ENCODE measurements around the gene IL17REL. TPM values are rescaled to one million over a fixed set of nuclear protein-coding genes. Genes with fewer than 3 reads are reported as not detected.
A peak's percentile ranks its signal among the peaks of the same experiment; 100 is the strongest.

The IL17REL gene
- total RNA-seq, 4 donors from 2014 or later, result not detected

- Histone ChIP-seq H3K4me3 (peak overlapping the region in 1 of 2 donors; percentile 7), H3K9me3 (no peaks in the 10 kb centered on the region), H3K27ac (no peak overlapping the region), H3K4me1 (peaks cover 0 to 12% (median 4%) of the 10 kb centered on the region in 3 donors), H3K36me3 (no peaks in the 10 kb centered on the region), H3K27me3 (peaks cover 87% of the 10 kb centered on the region)
- no CpG with 5 or more reads among the region's 52 CpGs for WGBS, 2 donors (ENCODE audit: low coverage in 1 of 2)
- TF ChIP-seq CTCF (IDR thresholded peaks at IDR 0.05) (peak in 3 of 4 experiments; percentile 89 to 97 (median 89)), POLR2AphosphoS5 (IDR thresholded peaks at IDR 0.05) (no peak)
- ATAC-seq, result peak; percentile 82
Observed at GRCh38 chr22:50030297-50031188, 18.0 kb upstream of the IL17REL start.

- H3K4me1 ChIP-seq, result peaks cover 0 to 12% (median 4%) of the 10 kb centered on the region in 3 donors
- no peaks in the 10 kb centered on the region for H3K9me3 ChIP-seq
- ATAC-seq, result peak; percentile 6
- H3K36me3 ChIP-seq, result no peaks in the 10 kb centered on the region
- 66 to 100% methylated on average over 1 to 13 of the region's 42 CpGs for WGBS, 2 donors (ENCODE audit: low coverage in 1 of 2)
- H3K4me3 ChIP-seq, result no peak overlapping the region
- TF ChIP-seq POLR2A (IDR thresholded peaks at IDR 0.05), result no peak
- no peak for TF ChIP-seq POLR2AphosphoS5 (IDR thresholded peaks at IDR 0.05)
- TF ChIP-seq CTCF (IDR thresholded peaks at IDR 0.05), result no peak
- TF ChIP-seq EP300 (IDR thresholded peaks at IDR 0.05), result no peak
- H3K27me3 ChIP-seq, result peaks cover 87% of the 10 kb centered on the region
- no peak overlapping the region for H3K27ac ChIP-seq
Observed at GRCh38 chr22:50027639-50028537, 15.3 kb upstream of the IL17REL start.

GRCh38 chr22:50025993-50026392 is 13.4 kb upstream of the IL17REL start:
- 68 to 73% methylated on average over 3 to 4 of the region's 13 CpGs for WGBS, 2 donors (ENCODE audit: low coverage in 1 of 2)
- TF ChIP-seq POLR2A (IDR thresholded peaks at IDR 0.05) (no peak), EP300 (IDR thresholded peaks at IDR 0.05) (no peak), POLR2AphosphoS5 (IDR thresholded peaks at IDR 0.05) (no peak), CTCF (IDR thresholded peaks at IDR 0.05) (no peak)
- H3K9me3 ChIP-seq, result no peaks in the 10 kb centered on the region
- H3K4me1 ChIP-seq, result peaks cover 0 to 12% (median 4%) of the 10 kb centered on the region in 3 donors
- no peak for ATAC-seq
- no peak overlapping the region for H3K27ac ChIP-seq
- peaks cover 80% of the 10 kb centered on the region for H3K27me3 ChIP-seq
- no peaks in the 10 kb centered on the region for H3K36me3 ChIP-seq
- H3K4me3 ChIP-seq, result no peak overlapping the region

- H3K9me3 ChIP-seq, result no peaks in the 10 kb centered on the region
- 78 to 80% methylated on average over 11 to 14 of the region's 14 CpGs for WGBS, 2 donors (ENCODE audit: low coverage in 1 of 2)
- H3K4me3 ChIP-seq, result no peak overlapping the region
- no peaks in the 10 kb centered on the region for H3K4me1 ChIP-seq
- H3K27me3 ChIP-seq, result peaks cover 75% of the 10 kb centered on the region
- TF ChIP-seq POLR2AphosphoS5 (IDR thresholded peaks at IDR 0.05) (no peak), CTCF (IDR thresholded peaks at IDR 0.05) (no peak), EP300 (IDR thresholded peaks at IDR 0.05) (no peak), POLR2A (IDR thresholded peaks at IDR 0.05) (no peak)
- no peak overlapping the region for H3K27ac ChIP-seq
- ATAC-seq, result no peak
- H3K36me3 ChIP-seq, result no peaks in the 10 kb centered on the region
Observed at GRCh38 chr22:50022171-50022819, 9.7 kb upstream of the IL17REL start.
